GM12892 (cell line): ENCODE data around the gene CORO1C.
"Not testable (repeated sequence)": the region's sequence is repeated elsewhere in the genome, so short reads cannot be mapped to it uniquely, and the experiment has no call there.

Experiments used
- DNase-seq: peaks from one replicate; pipeline ENCODE4 v3.0.0; 2011; ENCODE audit not compliant: insufficient read length
- FAIRE-seq: peaks from 2 replicates; lab custom pipeline; 2011; peaks lifted over from hg19 to GRCh38; lab: Jason Lieb, UNC
- POLR2A ChIP-seq: IDR thresholded peaks from 2 replicates; pipeline ENCODE4 v1.6.1; 2011; ENCODE audit warnings: low read depth, low read length, control low read depth
- POLR2AphosphoS5 ChIP-seq: IDR thresholded peaks from 2 replicates; pipeline ENCODE4 v1.6.1; 2011; ENCODE audit warnings: low read depth, low read length, control low read depth
- TAF1 ChIP-seq: IDR thresholded peaks from 2 replicates; pipeline ENCODE4 v1.6.1; 2011; ENCODE audit warnings: low read depth, mild to moderate bottlenecking, control low read depth, low read length, borderline replicate concordance

Gene CORO1C

GRCh38 chr12:108640802-108641445, 90.4 kb downstream of the CORO1C start:
- DNase-seq, result no peak
- TF ChIP-seq TAF1, result no peak
- TF ChIP-seq POLR2AphosphoS5, result no peak
- TF ChIP-seq POLR2A, result no peak
- no peak for FAIRE-seq

DNA sequence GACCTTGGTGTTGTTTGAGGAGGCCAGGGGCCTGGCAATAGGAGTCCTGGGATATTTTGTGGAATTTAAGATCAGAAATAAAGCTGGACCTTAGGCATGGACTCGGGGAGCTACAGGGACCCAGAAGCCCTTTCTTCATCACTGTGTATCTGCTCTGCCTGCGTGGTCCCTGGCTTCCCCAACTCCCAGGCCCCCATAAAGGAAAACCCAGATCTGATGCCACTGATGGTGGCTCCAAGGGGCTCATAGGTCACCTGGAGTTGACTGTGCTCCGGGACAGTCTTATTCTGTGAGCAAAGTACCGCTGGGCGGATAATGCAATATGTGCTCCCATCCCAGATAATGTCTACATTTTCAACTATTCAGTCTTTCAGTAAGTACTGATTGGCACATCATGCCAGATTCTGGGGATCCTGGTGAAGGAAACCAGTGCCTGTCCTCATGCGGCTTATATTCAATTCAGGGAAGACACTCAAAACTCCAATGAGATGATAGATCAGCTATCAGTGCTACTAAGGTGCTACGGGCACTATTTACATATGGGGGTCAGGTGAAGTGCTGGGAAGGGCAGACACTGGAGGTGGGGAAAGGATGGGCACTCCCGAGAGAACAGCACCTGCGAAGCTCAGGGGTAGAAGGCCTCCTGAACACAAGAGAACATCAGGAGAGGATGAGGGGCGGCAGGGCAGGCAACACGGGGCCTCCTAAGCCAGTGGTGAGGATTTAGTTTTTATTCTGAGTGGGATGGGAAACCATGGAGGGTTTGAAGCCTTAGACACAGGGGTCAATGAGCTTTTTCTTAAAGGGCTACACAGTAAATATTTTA, 92.1 kb downstream of the CORO1C start:
- FAIRE-seq (no peak), DNase-seq (no peak)
- no peak for TF ChIP-seq POLR2A
- no peak for TF ChIP-seq POLR2AphosphoS5
- TF ChIP-seq TAF1, result no peak

- DNase-seq, result no peak
- no peak for FAIRE-seq
- TF ChIP-seq POLR2AphosphoS5, result no peak
- no peak for TF ChIP-seq TAF1
- TF ChIP-seq POLR2A, result no peak
Measured at GRCh38 chr12:108638141-108638827, 93.0 kb downstream of the CORO1C start.

DNA sequence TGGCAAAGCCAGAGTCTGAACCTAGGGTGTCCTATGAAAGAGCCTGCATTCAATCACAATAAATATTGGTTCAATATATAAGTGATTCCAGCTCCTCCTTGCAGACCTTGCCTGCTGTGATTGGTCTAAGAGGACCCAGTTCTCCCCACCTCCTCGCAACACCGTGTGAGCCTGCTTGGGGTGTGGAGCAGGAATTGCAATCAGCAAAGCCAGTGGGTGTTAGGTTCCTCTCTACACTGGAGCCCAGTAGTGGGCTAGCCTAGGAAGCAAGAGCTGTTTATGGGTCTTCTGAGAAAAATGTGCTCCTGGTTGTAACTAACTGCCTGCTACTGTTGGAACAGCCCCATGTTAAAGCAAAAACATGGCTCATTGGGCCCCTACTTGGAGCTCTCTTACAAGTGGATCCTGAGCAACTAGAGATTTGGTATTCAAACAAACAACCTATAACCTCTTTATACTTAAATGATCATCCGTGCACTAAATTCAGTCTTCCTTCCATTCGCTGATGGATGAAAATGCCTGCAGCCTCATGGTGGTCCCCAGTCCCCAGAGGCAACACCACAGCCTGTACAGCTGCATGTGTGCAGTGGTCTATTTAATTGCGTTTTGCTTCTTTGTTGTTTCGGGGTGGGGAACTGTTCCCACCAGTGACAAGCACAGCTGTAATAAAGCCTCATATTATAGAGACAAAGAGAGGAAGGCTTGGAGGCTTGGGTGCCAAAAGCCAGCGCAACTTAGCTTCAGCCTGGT, 93.9 kb downstream of the CORO1C start:
- FAIRE-seq (peak; percentile 44), DNase-seq (no peak)
- TF ChIP-seq TAF1, result no peak
- peak; percentile 44 for TF ChIP-seq POLR2A
- TF ChIP-seq POLR2AphosphoS5, result peak; percentile 49

GRCh38 chr12:108635997-108636808, 95.1 kb downstream of the CORO1C start:
- no peak for TF ChIP-seq TAF1
- TF ChIP-seq POLR2AphosphoS5, result peak; percentile 32; the same call in 1 of the 2 replicates
- no peak for FAIRE-seq
- no peak for DNase-seq

- FAIRE-seq (peak; percentile 88), DNase-seq (peak; percentile 57)
- no peak for TF ChIP-seq TAF1
- TF ChIP-seq POLR2AphosphoS5, result peak; percentile 91
- TF ChIP-seq POLR2A, result peak; percentile 94
Measured at GRCh38 chr12:108635201-108635996, 95.9 kb downstream of the CORO1C start.

DNA sequence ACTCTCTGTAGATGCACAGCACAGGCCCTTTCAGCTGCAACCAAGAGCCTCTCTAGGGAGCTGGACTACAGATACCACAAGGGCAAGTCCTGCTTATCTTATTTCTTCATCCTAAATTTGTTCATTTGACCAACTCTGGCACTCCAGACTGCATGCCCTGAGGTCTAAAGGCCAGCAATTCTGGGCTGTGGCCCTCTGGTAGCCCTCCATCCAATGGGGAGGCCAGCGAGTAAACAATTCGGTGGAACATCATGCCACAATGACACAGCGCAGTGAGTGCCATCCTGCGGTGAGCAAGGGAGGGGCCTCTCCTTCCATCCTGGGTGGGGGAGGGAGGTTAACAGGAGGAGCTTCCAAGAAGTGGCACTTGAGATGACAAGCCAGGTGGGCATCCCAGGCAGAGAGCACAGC, 97.0 kb downstream of the CORO1C start:
- DNase-seq (no peak), FAIRE-seq (peak; percentile 40)
- TF ChIP-seq TAF1, result no peak
- no peak for TF ChIP-seq POLR2AphosphoS5
- no peak for TF ChIP-seq POLR2A

- FAIRE-seq (peak; percentile 94), DNase-seq (peak; percentile 83)
- TF ChIP-seq POLR2AphosphoS5 (peak; percentile 32; the same call in 1 of the 2 replicates), POLR2A (no peak; the same call in 1 of the 2 replicates), TAF1 (no peak)
Measured at GRCh38 chr12:108633534-108634248, 97.6 kb downstream of the CORO1C start, which contains the start of gene SELPLG. Gene SELPLG (minus strand): TSS chr12:108633894. CDS start chr12:108624307, 9,587 bp downstream.

DNA sequence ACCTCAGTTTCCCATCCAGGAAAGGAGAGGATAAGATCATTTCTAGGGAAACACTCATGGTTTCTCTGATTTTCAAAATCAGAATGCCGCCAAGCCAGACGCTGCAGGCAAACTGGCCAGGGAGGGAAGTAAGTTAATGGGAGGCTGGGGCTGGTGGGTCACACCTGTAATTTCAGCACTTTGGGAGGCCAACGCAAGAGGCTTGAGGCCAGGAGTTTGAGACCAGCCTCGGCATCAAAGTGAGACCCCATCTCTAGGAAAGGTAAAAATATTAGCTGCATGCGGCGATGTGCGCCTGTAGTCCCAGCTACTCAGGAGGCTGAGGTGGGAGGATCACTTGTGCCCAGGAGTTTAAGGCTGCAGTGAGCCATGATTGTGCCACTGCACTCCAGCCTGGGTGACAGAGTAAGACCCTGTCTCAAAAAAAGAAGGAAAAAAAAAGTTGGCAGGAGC, 98.2 kb downstream of the CORO1C start:
- TF ChIP-seq POLR2A, result no peak
- TF ChIP-seq POLR2AphosphoS5, result 0 out of 2 replicates have a peak, but pooled peaks have one; percentile 28
- FAIRE-seq, result no peak
- DNase-seq, result no peak

GRCh38 chr12:108631261-108631660, 100.1 kb downstream of the CORO1C start:
- not testable (repeated sequence) for FAIRE-seq, DNase-seq
